A673 (cell line): ENCODE data around the gene ADIPOQ. TPM values are rescaled to one million over a fixed set of nuclear protein-coding genes. Genes with fewer than 3 reads are reported as not detected.

ENCODE experiments used
- BruUV-seq: library from RNA; stranded (reverse); fragments of 400-500 nt; replicated peaks from 2 replicates; lab custom pipeline; 2021; lab: Mats Ljungman, UMichigan
- CTCF ChIA-PET: fragments of 300-600 bp; sonication (Branson Sonifier 250); formaldehyde crosslinking; loops from one replicate; lab custom pipeline; 2022; ENCODE audit warnings: antibody characterized with exemption; lab: Charles Lee
- POLR2A ChIA-PET: fragments of 300-600 bp; sonication (Branson Sonifier 250); formaldehyde crosslinking; loops from one replicate; lab custom pipeline; 2022; ENCODE audit warnings: antibody characterized with exemption; ENCODE audit not compliant: low non-redundant PET; lab: Charles Lee
- DNase-seq: peaks from one replicate; pipeline ENCODE4 v3.0.0-alpha.2; 2015; ENCODE audit warnings: low spot score
- H3K27ac ChIP-seq: fragments of 200-600 bp; sonication (generic); 2 replicates; pipeline ENCODE4 v1.5.1; 2016; ENCODE audit warnings: mixed run types, low read depth, mild to moderate bottlenecking, mixed read lengths, antibody characterized with exemption, low read length; ENCODE audit not compliant: poor library complexity, severe bottlenecking
- H3K27me3 ChIP-seq: fragments of 200-600 bp; sonication (generic); replicated peaks from 2 replicates; pipeline ENCODE4 v1.6.1; 2017; ENCODE audit warnings: mixed run types, low read depth, mild to moderate bottlenecking, mixed read lengths, antibody characterized with exemption, low read length; ENCODE audit not compliant: insufficient read depth, poor library complexity
- H3K36me3 ChIP-seq: fragments of 200-600 bp; sonication (generic); 2 replicates; pipeline ENCODE4 v1.6.1; 2016; ENCODE audit warnings: mixed run types, mild to moderate bottlenecking, mixed read lengths, antibody characterized with exemption, low read length; ENCODE audit not compliant: insufficient read depth, poor library complexity, severe bottlenecking
- H3K4me1 ChIP-seq: fragments of 200-600 bp; sonication (generic); 2 replicates; pipeline ENCODE4 v1.6.1; 2017; ENCODE audit warnings: mixed run types, mild to moderate bottlenecking, mixed read lengths, antibody characterized with exemption, low read length; ENCODE audit not compliant: insufficient read depth, poor library complexity, severe bottlenecking
- H3K4me3 ChIP-seq: fragments of 200-600 bp; sonication (generic); 2 replicates; pipeline ENCODE4 v1.5.1; 2016; ENCODE audit warnings: low read depth, mixed run types, mild to moderate bottlenecking, mixed read lengths, low read length; ENCODE audit not compliant: poor library complexity, severe bottlenecking
- H3K9me3 ChIP-seq: fragments of 200-600 bp; sonication (generic); 2 replicates; pipeline ENCODE4 v1.6.1; 2016; ENCODE audit warnings: mixed run types, low read depth, mild to moderate bottlenecking, mixed read lengths, antibody characterized with exemption, low read length; ENCODE audit not compliant: poor library complexity, severe bottlenecking
- EZH2 ChIP-seq: fragments of 200-600 bp; sonication (generic); IDR thresholded peaks from 2 replicates; pipeline ENCODE4 v1.6.1; 2017; ENCODE audit warnings: borderline replicate concordance, low read depth, mild to moderate bottlenecking, mixed read lengths, antibody characterized with exemption, low read length; ENCODE audit not compliant: poor library complexity, severe bottlenecking
- intact Hi-C: fragments of 100-400 bp; cut with micrococcal nuclease; formaldehyde crosslinking; loops from one replicate; pipeline ENCODE4 v1.10.0; 2022; ENCODE audit not compliant: unreplicated experiment
- total RNA-seq: library from RNA; stranded (reverse); gene quantifications from 2 replicates; pipeline ENCODE4 v1.2.3, GENCODE V29; 2021
- TF ChIP-seq, protein P1 (sequence below): fragments of 300-800, 200-600 bp; sonication (generic); conservative IDR thresholded peaks from 2 replicates; pipeline ENCODE4 v1.5.1; 2017; ENCODE audit warnings: low read depth, mild to moderate bottlenecking, antibody characterized with exemption, low read length, moderate library complexity, mixed read lengths

Gene ADIPOQ
- total RNA-seq, 1 experiment from 2014 or later: not detected

DNA sequence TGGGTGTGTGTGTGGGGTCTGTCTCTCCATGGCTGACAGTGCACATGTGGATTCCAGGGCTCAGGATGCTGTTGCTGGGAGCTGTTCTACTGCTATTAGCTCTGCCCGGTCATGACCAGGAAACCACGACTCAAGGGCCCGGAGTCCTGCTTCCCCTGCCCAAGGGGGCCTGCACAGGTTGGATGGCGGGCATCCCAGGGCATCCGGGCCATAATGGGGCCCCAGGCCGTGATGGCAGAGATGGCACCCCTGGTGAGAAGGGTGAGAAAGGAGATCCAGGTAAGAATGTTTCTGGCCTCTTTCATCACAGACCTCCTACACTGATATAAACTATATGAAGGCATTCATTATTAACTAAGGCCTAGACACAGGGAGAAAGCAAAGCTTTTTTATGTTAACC lies 10.5 kb downstream of the ADIPOQ start:
- Histone ChIP-seq H3K9me3 (no peaks in the 10 kb centered on the region), H3K27me3 (no peaks in the 10 kb centered on the region), H3K4me3 (no peak overlapping the region), H3K36me3 (no peaks in the 10 kb centered on the region), H3K4me1 (peaks cover 10% of the 10 kb centered on the region), H3K27ac (no peak overlapping the region)
- intact Hi-C loops: no loop called here
- POLR2A ChIA-PET: no interaction called here
- TF ChIP-seq EZH2: no peak
- TF ChIP-seq, protein P1, sequence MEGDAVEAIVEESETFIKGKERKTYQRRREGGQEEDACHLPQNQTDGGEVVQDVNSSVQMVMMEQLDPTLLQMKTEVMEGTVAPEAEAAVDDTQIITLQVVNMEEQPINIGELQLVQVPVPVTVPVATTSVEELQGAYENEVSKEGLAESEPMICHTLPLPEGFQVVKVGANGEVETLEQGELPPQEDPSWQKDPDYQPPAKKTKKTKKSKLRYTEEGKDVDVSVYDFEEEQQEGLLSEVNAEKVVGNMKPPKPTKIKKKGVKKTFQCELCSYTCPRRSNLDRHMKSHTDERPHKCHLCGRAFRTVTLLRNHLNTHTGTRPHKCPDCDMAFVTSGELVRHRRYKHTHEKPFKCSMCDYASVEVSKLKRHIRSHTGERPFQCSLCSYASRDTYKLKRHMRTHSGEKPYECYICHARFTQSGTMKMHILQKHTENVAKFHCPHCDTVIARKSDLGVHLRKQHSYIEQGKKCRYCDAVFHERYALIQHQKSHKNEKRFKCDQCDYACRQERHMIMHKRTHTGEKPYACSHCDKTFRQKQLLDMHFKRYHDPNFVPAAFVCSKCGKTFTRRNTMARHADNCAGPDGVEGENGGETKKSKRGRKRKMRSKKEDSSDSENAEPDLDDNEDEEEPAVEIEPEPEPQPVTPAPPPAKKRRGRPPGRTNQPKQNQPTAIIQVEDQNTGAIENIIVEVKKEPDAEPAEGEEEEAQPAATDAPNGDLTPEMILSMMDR: no peak
- no TSS peak for BruUV-seq
- no peak for DNase-seq
- CTCF ChIA-PET: no interaction called here

DNA sequence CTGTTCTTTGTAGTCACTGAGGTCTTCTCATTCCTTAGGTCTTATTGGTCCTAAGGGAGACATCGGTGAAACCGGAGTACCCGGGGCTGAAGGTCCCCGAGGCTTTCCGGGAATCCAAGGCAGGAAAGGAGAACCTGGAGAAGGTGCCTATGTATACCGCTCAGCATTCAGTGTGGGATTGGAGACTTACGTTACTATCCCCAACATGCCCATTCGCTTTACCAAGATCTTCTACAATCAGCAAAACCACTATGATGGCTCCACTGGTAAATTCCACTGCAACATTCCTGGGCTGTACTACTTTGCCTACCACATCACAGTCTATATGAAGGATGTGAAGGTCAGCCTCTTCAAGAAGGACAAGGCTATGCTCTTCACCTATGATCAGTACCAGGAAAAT lies 11.6 kb downstream of the ADIPOQ start:
- DNase-seq: no peak

GRCh38 chr3:186854954-186855353 lies 12.4 kb downstream of the ADIPOQ start:
- intact Hi-C loops: no loop called here
- ChIA-PET CTCF (no interaction called here), POLR2A (no interaction called here)
- H3K9me3 ChIP-seq: no peaks in the 10 kb centered on the region
- no peaks in the 10 kb centered on the region for H3K36me3 ChIP-seq
- no peak overlapping the region for H3K4me3 ChIP-seq
- TF ChIP-seq, protein P1: no peak
- no peak for TF ChIP-seq EZH2
- H3K4me1 ChIP-seq: no peaks in the 10 kb centered on the region
- DNase-seq: no peak
- BruUV-seq: no TSS peak
- no peaks in the 10 kb centered on the region for H3K27me3 ChIP-seq
- H3K27ac ChIP-seq: no peak overlapping the region

More for the DNA sequence above, 11.6 kb downstream of the ADIPOQ start:
- BruUV-seq: no TSS peak
- Histone ChIP-seq H3K4me3 (no peak overlapping the region), H3K36me3 (no peaks in the 10 kb centered on the region), H3K27ac (no peak overlapping the region), H3K9me3 (no peaks in the 10 kb centered on the region), H3K4me1 (peaks cover under 1% of the 10 kb centered on the region), H3K27me3 (no peaks in the 10 kb centered on the region)
- intact Hi-C loops: no loop called here
- ChIA-PET CTCF (no interaction called here), POLR2A (no interaction called here)
- TF ChIP-seq, protein P1: no peak
- no peak for TF ChIP-seq EZH2
